Stomach smooth muscle (tissue), 2 donors: Measurements from ENCODE around the gene NT5C1B.

Experiments
- H3K27ac ChIP-seq: one replicate; pipeline ENCODE4 v1.7.0; 2013; ENCODE audit warnings: mild to moderate bottlenecking, low read length, inconsistent platforms
- H3K27me3 ChIP-seq, 2 donors: one replicate each; pipeline ENCODE4 v1.7.0; 2013; ENCODE audit warnings: low read length in 2 of 2; ENCODE audit not compliant: insufficient read depth in 2 of 2, control insufficient read depth in 1 of 2
- H3K36me3 ChIP-seq, 2 donors: one replicate each; pipeline ENCODE4 v1.7.0; 2013; ENCODE audit warnings: low read length in 2 of 2; ENCODE audit not compliant: control insufficient read depth in 2 of 2, insufficient read depth in 2 of 2
- H3K4me1 ChIP-seq: one replicate; pipeline ENCODE4 v1.7.0; 2013; ENCODE audit warnings: low read length; ENCODE audit not compliant: control insufficient read depth, insufficient read depth
- H3K4me3 ChIP-seq, 2 donors: one replicate each; pipeline ENCODE4 v1.7.0; 2013; ENCODE audit warnings: low read length in 2 of 2
- H3K9ac ChIP-seq, 2 donors: one replicate each; pipeline ENCODE4 v1.7.0; 2013; ENCODE audit warnings: low read length in 2 of 2, mild to moderate bottlenecking in 1 of 2
- H3K9me3 ChIP-seq, 2 donors: one replicate each; pipeline ENCODE4 v1.7.0; 2013; ENCODE audit warnings: low read length in 2 of 2; ENCODE audit not compliant: control insufficient read depth in 2 of 2
- donor health status: healthy.
- donor health status: Pancreatic carcinoma.

Gene NT5C1B

DNA sequence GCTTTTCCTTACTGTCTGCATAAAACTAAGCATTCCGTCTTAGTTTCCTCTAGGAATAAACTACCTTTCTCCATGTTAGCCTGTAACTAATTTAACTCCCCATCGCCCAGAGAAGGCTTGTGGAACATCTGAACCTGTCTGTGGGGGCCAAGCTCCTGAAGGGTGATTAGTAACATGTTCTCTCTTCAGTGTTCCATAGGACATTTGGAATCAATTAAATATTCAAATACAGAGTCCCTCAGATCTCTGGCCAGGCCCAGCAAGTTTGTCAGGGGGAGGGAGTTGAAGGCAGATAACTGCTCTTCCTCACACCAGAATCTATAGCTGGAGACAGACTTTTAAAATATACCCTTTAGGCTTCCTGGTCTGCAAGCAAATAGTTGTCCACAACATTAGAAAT lies 37.7 kb downstream of the NT5C1B start:
- no peak overlapping the region for H3K9ac ChIP-seq
- no peaks in the 10 kb centered on the region for H3K9me3 ChIP-seq
- H3K36me3 ChIP-seq, result peaks cover 9 to 10% of the 10 kb centered on the region in 2 donors
- no peaks in the 10 kb centered on the region for H3K27me3 ChIP-seq
- H3K4me1 ChIP-seq, result no peaks in the 10 kb centered on the region
- H3K27ac ChIP-seq, result no peak overlapping the region
- no peak overlapping the region for H3K4me3 ChIP-seq

DNA sequence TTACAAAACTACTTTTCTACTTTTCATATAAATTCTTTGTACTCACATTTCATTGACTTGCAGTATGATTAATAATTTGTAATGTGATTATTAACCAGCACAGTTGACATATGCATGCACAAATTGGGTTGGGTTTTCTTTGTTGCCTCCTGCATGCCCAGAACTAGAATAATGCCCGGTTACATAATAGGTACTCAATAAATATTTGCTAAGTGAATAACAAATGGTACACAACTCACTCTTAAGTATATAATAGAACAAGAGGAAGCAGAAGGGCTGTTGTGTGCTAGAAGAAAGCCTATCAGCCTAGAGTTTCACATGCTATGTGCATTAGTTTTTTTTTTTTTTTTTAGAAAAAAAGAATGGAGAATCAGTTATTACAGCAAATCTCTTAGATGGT lies 38.2 kb downstream of the NT5C1B start:
- Histone ChIP-seq H3K27me3 (no peaks in the 10 kb centered on the region), H3K36me3 (peaks cover 9 to 10% of the 10 kb centered on the region in 2 donors), H3K9ac (no peak overlapping the region), H3K9me3 (no peaks in the 10 kb centered on the region), H3K4me1 (peaks cover 4% of the 10 kb centered on the region), H3K4me3 (no peak overlapping the region), H3K27ac (no peak overlapping the region)

DNA sequence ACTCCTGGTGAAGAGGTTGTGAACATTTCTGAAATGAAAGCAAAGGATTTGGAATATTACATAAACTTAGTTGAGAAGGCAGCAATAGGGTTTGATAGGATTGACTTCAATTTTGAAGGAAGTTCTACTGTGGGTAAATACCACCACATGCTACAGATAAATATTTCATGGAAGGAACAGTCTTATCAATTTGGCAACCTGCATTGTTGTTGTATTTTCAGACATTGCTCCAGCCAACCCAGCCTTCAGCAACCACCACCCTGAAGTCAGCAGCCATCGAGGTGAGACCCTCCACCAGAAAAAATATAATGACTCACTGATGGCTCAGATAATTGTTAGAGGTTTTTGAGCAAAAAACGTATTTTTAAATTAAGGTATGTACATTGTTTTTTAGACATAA lies 38.9 kb downstream of the NT5C1B start:
- Histone ChIP-seq H3K36me3 (peaks cover 8 to 9% of the 10 kb centered on the region in 2 donors), H3K9ac (no peak overlapping the region), H3K4me3 (no peak overlapping the region), H3K4me1 (peaks cover 4% of the 10 kb centered on the region), H3K27ac (no peak overlapping the region), H3K9me3 (no peaks in the 10 kb centered on the region), H3K27me3 (no peaks in the 10 kb centered on the region)

- no peaks in the 10 kb centered on the region for H3K36me3 ChIP-seq
- H3K27ac ChIP-seq, result no peak overlapping the region
- no peaks in the 10 kb centered on the region for H3K27me3 ChIP-seq
- H3K9me3 ChIP-seq, result no peaks in the 10 kb centered on the region
- peaks cover 4% of the 10 kb centered on the region for H3K4me1 ChIP-seq
- H3K9ac ChIP-seq, result no peak overlapping the region
- H3K4me3 ChIP-seq, result no peak overlapping the region
These were observed 40.3 kb downstream of the NT5C1B start for GRCh38 chr2:18549083-18549482.

DNA sequence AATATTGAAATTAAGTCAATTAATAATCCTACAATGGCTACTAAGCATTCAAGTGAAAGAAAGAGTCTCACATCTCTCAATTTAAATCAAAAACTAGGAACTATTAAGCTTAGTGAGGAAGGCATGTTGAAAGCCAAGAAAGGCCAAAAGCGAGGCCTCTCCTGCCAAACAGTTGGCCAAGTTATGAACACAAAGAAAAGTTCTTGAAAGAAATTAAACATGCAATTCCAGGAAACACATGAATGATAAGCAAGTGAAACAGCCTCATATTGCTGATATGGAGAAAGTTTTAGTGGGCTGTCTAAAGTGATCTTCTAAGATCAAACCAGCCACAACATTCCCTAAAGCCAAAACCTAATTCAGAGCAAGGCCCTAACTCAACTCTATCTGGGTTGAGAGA lies 40.7 kb downstream of the NT5C1B start:
- H3K9ac ChIP-seq, result no peak overlapping the region
- H3K27ac ChIP-seq, result no peak overlapping the region
- H3K9me3 ChIP-seq, result no peaks in the 10 kb centered on the region
- no peak overlapping the region for H3K4me3 ChIP-seq
- no peaks in the 10 kb centered on the region for H3K36me3 ChIP-seq
- H3K27me3 ChIP-seq, result no peaks in the 10 kb centered on the region
- peaks cover 4% of the 10 kb centered on the region for H3K4me1 ChIP-seq

DNA sequence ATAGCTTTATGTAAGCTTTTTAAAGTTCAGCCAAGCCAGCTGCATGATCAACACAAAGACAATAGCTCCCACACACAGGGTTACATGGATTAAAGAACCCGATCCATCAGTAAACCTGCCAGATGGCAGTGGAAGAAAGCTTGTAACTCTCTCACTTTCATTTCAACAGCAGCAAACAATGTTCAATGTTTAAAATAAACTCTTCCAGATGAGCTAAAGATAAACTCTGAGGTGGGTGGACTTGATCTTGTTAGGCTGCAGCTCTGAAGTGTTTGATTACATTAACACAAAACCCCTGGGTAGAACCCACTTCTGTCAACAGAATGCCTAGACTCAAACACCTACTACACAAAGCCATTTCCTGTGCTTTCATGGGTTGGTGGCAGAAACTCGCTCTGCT lies 42.8 kb downstream of the NT5C1B start:
- no peak overlapping the region for H3K9ac ChIP-seq
- H3K4me1 ChIP-seq, result peaks cover 4% of the 10 kb centered on the region
- H3K9me3 ChIP-seq, result no peaks in the 10 kb centered on the region
- H3K36me3 ChIP-seq, result no peaks in the 10 kb centered on the region
- peak overlapping the region in 1 of 2 donors; percentile 23 for H3K4me3 ChIP-seq
- H3K27ac ChIP-seq, result peak overlapping the region; percentile 13
- H3K27me3 ChIP-seq, result no peaks in the 10 kb centered on the region

GRCh38 chr2:18545384-18545783 lies 44.0 kb downstream of the NT5C1B start:
- Histone ChIP-seq H3K27me3 (no peaks in the 10 kb centered on the region), H3K27ac (no peak overlapping the region), H3K9me3 (no peaks in the 10 kb centered on the region), H3K4me1 (peaks cover 4% of the 10 kb centered on the region), H3K4me3 (no peak overlapping the region), H3K36me3 (no peaks in the 10 kb centered on the region), H3K9ac (no peak overlapping the region)

DNA sequence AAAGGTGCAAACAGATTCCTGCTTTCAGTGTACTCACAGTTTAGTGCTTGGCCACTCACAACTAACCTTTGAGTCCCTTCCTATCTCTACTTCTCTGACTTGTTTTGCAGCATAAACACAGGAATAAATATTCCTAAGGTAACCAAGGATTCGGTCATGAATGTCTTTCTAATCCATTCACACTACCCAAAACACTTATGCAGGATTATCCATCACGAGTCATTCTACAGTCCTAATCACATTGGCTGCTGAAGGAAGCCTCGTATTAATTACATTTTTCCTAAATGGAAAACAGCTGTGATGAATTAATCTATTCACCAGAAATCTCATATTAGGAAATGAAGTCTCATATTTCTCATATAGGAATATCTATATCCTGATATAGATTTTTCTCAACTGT lies 45.2 kb downstream of the NT5C1B start:
- Histone ChIP-seq H3K9me3 (no peaks in the 10 kb centered on the region), H3K4me1 (peaks cover 4% of the 10 kb centered on the region), H3K27me3 (no peaks in the 10 kb centered on the region), H3K9ac (no peak overlapping the region), H3K27ac (no peak overlapping the region), H3K4me3 (no peak overlapping the region), H3K36me3 (no peaks in the 10 kb centered on the region)

DNA sequence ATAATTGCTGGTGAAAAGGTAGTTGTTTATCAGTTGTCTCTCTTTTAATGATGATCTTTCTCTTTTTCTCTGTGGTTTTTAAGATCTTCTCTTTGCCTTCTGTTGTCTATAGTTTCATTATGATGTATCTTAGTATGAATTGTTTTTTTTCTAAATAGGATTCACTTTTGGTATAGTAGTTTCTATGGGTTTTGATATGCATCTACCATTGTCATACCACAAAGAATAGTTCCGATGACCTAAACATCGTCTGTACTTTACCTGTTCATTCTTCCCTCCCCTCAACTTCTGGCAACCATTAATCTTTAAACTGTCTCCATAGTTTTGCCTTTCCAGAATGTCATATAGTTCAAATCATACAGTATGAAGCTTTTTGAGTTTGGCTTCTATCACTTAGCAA lies 48.5 kb downstream of the NT5C1B start:
- Histone ChIP-seq H3K4me1 (no peaks in the 10 kb centered on the region), H3K9me3 (no peaks in the 10 kb centered on the region), H3K36me3 (no peaks in the 10 kb centered on the region), H3K4me3 (no peak overlapping the region), H3K9ac (no peak overlapping the region), H3K27me3 (no peaks in the 10 kb centered on the region), H3K27ac (no peak overlapping the region)

DNA sequence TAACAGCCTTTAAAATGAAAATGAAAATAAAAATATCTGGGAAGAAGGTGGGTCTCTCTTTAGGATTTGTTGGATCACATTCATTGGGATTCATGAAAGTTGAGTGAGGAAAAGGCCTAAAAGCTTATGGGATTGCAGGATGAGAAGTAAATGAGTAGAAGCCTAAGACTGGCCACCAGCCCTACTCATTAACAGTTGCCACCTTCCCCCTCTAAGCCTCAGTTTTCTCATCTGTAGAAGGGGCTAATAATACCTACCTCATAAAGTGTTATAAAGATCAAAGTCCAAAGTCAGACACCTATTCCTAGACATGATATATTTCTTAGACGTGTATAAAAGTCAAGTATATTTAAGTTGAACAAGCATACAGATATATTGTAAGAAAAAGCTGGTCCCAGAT lies 52.7 kb downstream of the NT5C1B start:
- Histone ChIP-seq H3K4me3 (no peak overlapping the region), H3K36me3 (no peaks in the 10 kb centered on the region), H3K27ac (no peak overlapping the region), H3K4me1 (peaks cover 10% of the 10 kb centered on the region), H3K9me3 (no peaks in the 10 kb centered on the region), H3K27me3 (no peaks in the 10 kb centered on the region), H3K9ac (no peak overlapping the region)

DNA sequence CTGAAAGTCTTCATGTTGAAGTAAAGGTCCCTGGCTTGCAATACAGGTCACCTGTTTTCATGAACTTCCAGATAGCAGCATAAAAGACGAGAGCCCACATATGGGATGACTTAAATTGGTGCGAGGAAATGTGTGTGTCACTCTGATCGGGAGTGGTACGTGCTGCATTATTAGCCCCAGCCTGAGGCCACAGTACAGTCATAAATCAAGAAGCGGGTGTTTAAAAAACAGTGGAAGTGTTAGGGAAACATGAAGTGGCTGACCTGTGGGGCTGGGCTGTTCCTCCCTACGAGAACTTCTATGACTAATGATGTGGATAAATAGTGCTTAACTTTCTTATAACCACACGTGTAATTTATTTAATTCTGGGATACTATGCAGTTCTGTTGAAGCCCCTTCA lies 53.3 kb downstream of the NT5C1B start:
- no peak overlapping the region for H3K9ac ChIP-seq

More for the DNA sequence above, 53.3 kb downstream of the NT5C1B start:
- Histone ChIP-seq H3K36me3 (no peaks in the 10 kb centered on the region), H3K27me3 (no peaks in the 10 kb centered on the region), H3K27ac (no peak overlapping the region), H3K9me3 (no peaks in the 10 kb centered on the region), H3K4me3 (peak overlapping the region in 1 of 2 donors; percentile 9), H3K4me1 (peaks cover 10% of the 10 kb centered on the region)
